DMS153 (cell line): ENCODE data around the gene STAG1.
"Not testable (repeated sequence)": the region's sequence is repeated elsewhere in the genome, so short reads cannot be mapped to it uniquely, and the experiment has no call there.

Source experiments
- DNase-seq: peaks from one replicate; lab custom pipeline; 2025; lab: John Stamatoyannopoulos, UW

The STAG1 gene

GRCh38 chr3:136595913-136596697 lies 156.1 kb downstream of the STAG1 start:
- DNase-seq = no peak

- no peak for DNase-seq
Observed at GRCh38 chr3:136586580-136586979, 165.6 kb downstream of the STAG1 start.

GRCh38 chr3:136584728-136585127 lies 167.4 kb downstream of the STAG1 start:
- no peak for DNase-seq

- no peak for DNase-seq
Observed at GRCh38 chr3:136583823-136584222, 168.4 kb downstream of the STAG1 start.

GRCh38 chr3:136577791-136578190 lies 174.4 kb downstream of the STAG1 start:
- DNase-seq = no peak

GRCh38 chr3:136576279-136577009 lies 175.7 kb downstream of the STAG1 start:
- no peak for DNase-seq

- DNase-seq = no peak
Observed at GRCh38 chr3:136567599-136568188, 184.5 kb downstream of the STAG1 start.

- not testable (repeated sequence) for DNase-seq
Observed at GRCh38 chr3:136564962-136565361, 187.2 kb downstream of the STAG1 start.

GRCh38 chr3:136562026-136562425 lies 190.2 kb downstream of the STAG1 start:
- no peak for DNase-seq

DNA sequence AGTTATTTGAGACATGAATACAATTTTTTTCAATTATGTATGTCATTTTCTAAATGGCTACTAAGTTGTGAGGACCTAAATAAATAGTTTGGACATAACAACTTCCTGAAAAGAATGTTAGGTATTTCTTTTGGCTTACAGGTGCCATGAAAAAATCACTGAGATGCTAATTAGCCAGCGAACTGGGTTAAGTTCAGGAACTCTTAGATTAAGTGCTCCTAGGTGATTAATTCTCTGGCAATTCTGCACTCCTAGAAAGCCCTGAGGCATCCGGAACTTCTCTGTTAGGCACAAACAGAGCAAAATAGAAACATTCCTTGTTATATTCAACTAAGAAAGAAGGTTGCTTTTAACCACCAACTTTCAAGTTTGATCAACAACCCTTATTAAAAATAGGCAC lies 192.3 kb downstream of the STAG1 start:
- no peak for DNase-seq

DNA sequence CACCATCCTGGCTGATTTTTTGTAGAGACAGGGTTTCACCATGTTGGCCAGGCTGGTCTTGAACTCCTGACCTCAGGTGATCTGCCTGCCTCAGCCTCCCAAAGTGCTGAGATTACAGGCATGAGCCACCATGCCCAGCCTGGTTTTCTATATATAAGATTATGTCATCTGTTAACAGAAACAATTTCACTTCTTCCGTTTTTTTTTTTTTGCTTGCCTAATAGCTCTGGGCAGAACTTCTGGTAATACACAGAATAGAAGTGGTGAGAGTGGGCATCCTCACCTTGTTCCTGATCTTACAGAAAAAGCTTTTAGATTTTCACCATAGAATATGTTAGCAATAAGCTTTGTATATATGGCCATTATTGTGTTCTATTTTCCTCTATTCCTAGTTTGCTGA lies 202.7 kb downstream of the STAG1 start:
- not testable (repeated sequence) for DNase-seq

DNA sequence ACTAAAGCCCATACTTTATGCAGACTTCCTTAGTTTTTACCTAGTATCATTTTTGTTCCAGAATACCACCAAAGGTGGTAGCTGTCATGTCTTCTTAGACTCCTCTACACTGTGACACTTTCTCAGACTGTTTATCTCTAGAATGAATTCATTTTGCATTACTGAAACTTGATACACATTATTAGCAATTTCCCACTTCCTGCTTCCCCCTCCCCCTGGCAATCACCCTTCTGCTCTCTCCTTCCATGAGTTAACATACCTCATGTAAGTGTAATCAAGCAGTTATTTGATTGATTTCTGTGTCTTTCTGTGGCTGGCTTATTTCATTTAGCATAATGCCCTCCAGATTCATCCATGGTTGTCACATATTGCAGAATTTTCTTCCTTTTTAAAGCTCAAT lies 204.9 kb downstream of the STAG1 start:
- DNase-seq = peak; percentile 24

- DNase-seq = no peak
Observed at GRCh38 chr3:136546720-136547119, 205.5 kb downstream of the STAG1 start.

- no peak for DNase-seq
Observed at GRCh38 chr3:136545664-136546268, 206.4 kb downstream of the STAG1 start.

DNA sequence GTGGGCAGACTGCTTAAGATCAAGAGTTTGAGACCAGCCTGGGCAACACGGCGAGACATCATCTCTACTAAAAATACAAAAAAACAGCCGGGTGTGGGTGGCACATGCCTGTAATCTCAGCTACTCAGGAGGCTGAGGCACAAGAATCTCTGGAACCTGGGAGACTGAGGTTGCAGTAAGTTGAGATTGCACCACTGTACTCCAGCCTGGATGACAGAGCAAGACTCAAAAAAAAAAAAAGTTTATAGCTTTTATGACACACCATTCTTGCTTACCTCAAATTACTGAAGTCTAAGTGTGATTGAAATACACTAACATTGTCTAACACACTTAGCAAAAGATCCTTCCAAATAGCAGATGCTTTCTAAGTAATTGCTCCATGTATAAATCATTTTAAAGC lies 207.6 kb downstream of the STAG1 start:
- no peak for DNase-seq

DNA sequence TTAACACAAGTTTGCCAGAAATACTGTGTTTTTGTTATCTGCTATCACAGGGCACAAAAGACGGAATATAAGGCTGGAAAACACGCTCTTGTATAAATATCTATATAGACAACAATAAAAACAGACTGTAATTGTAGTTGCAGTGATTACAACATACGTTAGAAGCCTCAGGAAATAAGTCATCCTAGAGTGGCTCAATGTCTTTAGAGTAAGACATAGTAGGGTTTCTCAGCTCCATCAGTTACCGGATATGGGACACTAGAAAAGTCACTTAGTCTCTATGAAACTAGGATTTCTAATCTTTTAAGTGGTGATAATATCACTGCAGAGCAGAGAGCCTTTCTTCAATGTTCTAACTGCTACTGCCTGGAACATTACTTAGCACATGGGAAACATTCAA lies 208.8 kb downstream of the STAG1 start:
- no peak for DNase-seq

DNA sequence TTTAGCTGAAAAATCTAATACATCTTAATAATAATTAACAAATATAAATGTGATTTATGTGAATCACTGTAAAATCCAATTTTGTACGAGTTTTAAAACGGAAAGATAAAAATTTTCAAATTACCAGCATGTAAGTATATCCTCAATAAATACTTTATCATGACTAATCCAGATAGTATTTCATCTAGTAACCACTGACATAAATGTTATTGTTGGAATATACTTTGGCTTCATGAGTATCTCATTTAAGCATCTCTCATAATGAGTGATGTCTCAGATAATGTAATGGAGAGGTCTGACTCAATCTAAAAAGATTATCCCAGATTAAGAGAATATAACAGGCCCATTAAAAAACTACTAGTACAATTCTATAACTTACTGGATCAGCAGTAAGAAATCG lies 216.3 kb downstream of the STAG1 start:
- no peak for DNase-seq

DNA sequence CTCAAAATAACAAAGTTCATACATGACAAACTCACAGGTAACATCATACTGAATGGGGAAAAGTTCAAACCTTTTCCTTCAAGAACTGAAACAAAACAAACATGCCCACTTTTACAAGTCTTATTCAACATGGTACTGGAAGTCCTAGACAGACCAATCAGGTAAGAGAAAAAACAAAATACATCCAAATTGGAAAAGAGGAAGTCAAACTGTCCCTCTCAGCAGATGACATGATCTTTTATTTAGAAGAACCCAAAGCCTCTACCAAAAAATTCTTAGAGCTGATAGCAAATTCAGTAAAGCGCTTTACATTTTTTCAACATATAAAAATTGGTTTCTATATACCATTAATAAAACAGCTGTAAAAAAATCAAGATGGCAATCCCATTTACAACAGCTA lies 219.4 kb downstream of the STAG1 start:
- no peak for DNase-seq

DNA sequence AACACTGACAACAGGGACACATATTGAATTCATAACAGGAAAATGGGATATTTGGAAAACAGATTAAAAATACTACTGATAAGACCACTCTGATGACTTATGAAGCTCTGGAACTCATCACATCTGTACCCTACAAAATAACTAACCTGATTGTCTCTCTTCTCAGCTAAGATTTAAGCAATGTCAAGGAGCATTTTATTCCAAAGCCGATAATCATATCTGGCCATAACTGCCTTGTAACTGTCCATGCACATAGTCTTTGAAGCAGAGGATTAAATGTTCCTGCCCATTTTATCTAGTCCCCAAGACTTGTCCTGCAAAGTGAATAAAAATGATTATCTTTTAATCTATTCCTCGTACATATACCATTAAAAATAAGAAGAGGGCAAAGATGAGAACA lies 234.1 kb downstream of the STAG1 start:
- DNase-seq = no peak

DNA sequence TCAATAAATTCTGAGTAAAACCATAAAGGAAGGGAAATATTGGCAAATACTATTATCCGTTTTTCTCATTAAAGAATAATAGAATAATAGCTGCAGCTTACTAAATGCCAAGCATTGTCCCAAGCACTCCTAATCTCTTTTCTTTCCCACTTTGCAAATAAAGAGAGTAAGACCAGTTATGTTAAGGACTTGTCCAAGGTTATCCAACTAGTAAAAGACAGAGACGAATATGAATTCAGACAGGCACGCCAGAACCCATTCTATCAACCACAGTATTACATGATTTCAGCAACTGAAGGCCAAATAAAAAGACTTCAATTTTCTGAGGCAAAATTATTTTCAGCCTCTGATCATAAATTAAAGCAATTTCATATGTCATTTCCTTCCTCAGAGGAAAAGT lies 235.5 kb downstream of the STAG1 start:
- DNase-seq = no peak

DNA sequence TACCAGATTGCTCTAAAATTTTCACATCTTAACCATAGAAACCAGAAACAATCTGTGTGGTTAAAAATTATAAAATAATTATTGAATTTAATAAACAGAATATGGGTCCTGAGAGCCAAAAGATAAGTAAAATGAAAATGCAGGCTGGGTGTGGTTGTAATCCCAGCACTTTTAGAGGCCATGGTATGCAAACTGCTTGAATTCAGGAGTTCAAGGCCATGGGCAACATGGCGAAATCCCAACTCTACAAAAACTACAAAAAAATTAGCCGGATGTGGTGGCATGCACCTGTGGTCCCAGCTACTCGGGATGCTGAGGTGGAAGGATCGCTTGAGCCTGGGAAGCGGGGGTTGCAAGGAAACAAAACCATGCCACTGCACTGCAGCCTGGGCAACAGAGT lies 236.1 kb downstream of the STAG1 start:
- no peak for DNase-seq

DNA sequence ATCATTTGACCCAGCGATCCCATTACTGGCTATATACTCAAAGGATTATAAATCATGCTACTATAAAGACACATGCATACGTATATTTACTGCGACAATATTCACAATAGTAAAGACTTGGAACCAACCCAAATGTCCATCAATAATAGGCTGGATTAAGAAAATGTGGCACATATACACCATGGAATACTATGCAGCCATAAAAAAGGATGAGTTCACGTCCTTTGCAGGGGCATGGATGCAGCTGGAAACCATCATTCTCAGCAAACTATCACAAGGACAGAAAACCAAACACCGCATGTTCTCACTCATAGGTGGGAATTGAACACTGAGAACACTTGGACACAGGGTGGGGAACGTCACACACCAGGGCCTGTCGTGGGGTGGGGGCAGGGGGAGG lies 237.6 kb downstream of the STAG1 start:
- DNase-seq = not testable (repeated sequence)

- DNase-seq = no peak
Observed at GRCh38 chr3:136513367-136513766, 238.8 kb downstream of the STAG1 start.
